Raji (cell line): ENCODE results near the gene BDH2.

Experiments used
- POLR2A ChIP-seq: IDR thresholded peaks from 2 replicates; pipeline ENCODE4 v1.6.1; 2011; ENCODE audit warnings: low read depth, low read length, control low read depth; ENCODE audit not compliant: insufficient read depth

Gene BDH2

GRCh38 chr4:103097112-103097511, 2.5 kb downstream of the BDH2 start:
- TF ChIP-seq POLR2A: no peak

GRCh38 chr4:103095080-103095479, 4.6 kb downstream of the BDH2 start:
- no peak for TF ChIP-seq POLR2A

- no peak for TF ChIP-seq POLR2A
Observed at GRCh38 chr4:103092245-103092644, 7.4 kb downstream of the BDH2 start.

GRCh38 chr4:103091601-103092223, 7.9 kb downstream of the BDH2 start:
- TF ChIP-seq POLR2A: no peak

GRCh38 chr4:103089481-103089880, 10.2 kb downstream of the BDH2 start:
- TF ChIP-seq POLR2A: no peak

- TF ChIP-seq POLR2A: no peak
Observed at GRCh38 chr4:103086551-103086950, 13.1 kb downstream of the BDH2 start.

GRCh38 chr4:103085555-103086196, 14.0 kb downstream of the BDH2 start:
- TF ChIP-seq POLR2A: no peak

GRCh38 chr4:103079621-103080020, 20.0 kb downstream of the BDH2 start:
- TF ChIP-seq POLR2A: no peak

- TF ChIP-seq POLR2A: 0 out of 2 replicates have a peak, but pooled peaks have one; percentile 15
Observed at GRCh38 chr4:103076747-103077347, 22.8 kb downstream of the BDH2 start, which contains the start of gene SLC9B2. Gene SLC9B2, minus strand, starts transcription at chr4:103076761. Its CDS starts 9,211 bp downstream, at chr4:103067550.

GRCh38 chr4:103075894-103076746, 23.5 kb downstream of the BDH2 start:
- TF ChIP-seq POLR2A: peak; percentile 66

- TF ChIP-seq POLR2A: no peak
Observed at GRCh38 chr4:103075435-103075893, 24.2 kb downstream of the BDH2 start.

- TF ChIP-seq POLR2A: peak; percentile 41; the same call in 1 of the 2 replicates
Observed at GRCh38 chr4:103074744-103075434, 24.7 kb downstream of the BDH2 start.

GRCh38 chr4:103073792-103074438, 25.7 kb downstream of the BDH2 start:
- no peak for TF ChIP-seq POLR2A
